AG09319 (cell line): ENCODE measurements around the gene PLA2G12A.

Source experiments
- DNase-seq: peaks from one replicate; pipeline ENCODE4 v3.0.0-alpha.2; 2010; ENCODE audit warnings: low read depth; ENCODE audit errors: extremely low read depth
- CTCF ChIP-seq: IDR thresholded peaks from 2 replicates; pipeline ENCODE4 v1.5.1; 2011; ENCODE audit warnings: low read depth, mild to moderate bottlenecking, inconsistent platforms, low read length, moderate library complexity

The PLA2G12A gene

DNA sequence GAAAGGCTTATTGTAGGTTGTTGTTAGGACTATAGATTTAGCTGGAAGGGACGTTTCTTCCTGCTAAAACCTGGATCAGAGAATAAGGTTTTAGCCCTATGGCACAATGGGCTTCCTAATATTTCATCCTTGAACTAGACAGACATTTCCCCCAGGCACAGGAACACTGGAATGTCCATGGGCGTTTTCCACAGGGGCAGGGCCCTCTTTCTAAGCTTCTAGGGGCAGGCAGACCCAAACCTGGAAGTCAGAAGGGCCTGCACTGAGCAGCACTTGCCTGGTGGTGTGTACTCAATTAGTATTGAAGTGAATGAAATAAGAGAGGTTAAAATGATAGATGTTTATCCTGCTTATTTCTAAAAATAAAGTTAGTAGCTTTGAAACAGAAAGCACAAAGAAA, 67.8 kb downstream of the PLA2G12A start:
- DNase-seq, result no peak
- TF ChIP-seq CTCF, result no peak
